NCI-H1694 treated with DMSO at 0.1 percent for 48 hours (cell line): ENCODE data around the gene CFAP97.
A peak's percentile ranks its signal among the peaks of the same experiment; 100 is the strongest.
"Not testable (repeated sequence)": the region's sequence is repeated elsewhere in the genome, so short reads cannot be mapped to it uniquely, and the experiment has no call there.

Experiments
- DNase-seq: peaks from one replicate; lab custom pipeline; 2025; lab: John Stamatoyannopoulos, UW

The CFAP97 gene

GRCh38 chr4:185141777-185142176 is 62.0 kb downstream of the CFAP97 start:
- no peak for DNase-seq

GRCh38 chr4:185139736-185140135 is 64.1 kb downstream of the CFAP97 start:
- DNase-seq: no peak

- DNase-seq: no peak
These were observed 65.6 kb downstream of the CFAP97 start for GRCh38 chr4:185138161-185138560.

- DNase-seq: no peak
These were observed 66.4 kb downstream of the CFAP97 start for GRCh38 chr4:185137233-185137925.

GRCh38 chr4:185134307-185134869 is 69.4 kb downstream of the CFAP97 start:
- peak; percentile 43 for DNase-seq

- DNase-seq: no peak
These were observed 75.3 kb downstream of the CFAP97 start for GRCh38 chr4:185128272-185129119.

- no peak for DNase-seq
These were observed 76.5 kb downstream of the CFAP97 start for GRCh38 chr4:185127021-185127925.

GRCh38 chr4:185124006-185124405 is 79.8 kb downstream of the CFAP97 start:
- DNase-seq: no peak

GRCh38 chr4:185122681-185123345 is 81.0 kb downstream of the CFAP97 start:
- no peak for DNase-seq

- no peak for DNase-seq
These were observed 83.2 kb downstream of the CFAP97 start for GRCh38 chr4:185120631-185120946.

- no peak for DNase-seq
These were observed 83.7 kb downstream of the CFAP97 start for GRCh38 chr4:185119927-185120630.

GRCh38 chr4:185119467-185119866 is 84.3 kb downstream of the CFAP97 start:
- not testable (repeated sequence) for DNase-seq

GRCh38 chr4:185118876-185119275 is 84.9 kb downstream of the CFAP97 start:
- no peak for DNase-seq

- DNase-seq: no peak
These were observed 86.4 kb downstream of the CFAP97 start for GRCh38 chr4:185117300-185117934.

- peak; percentile 86 for DNase-seq
These were observed 88.0 kb downstream of the CFAP97 start for GRCh38 chr4:185115827-185116232.

GRCh38 chr4:185113340-185113739 is 90.5 kb downstream of the CFAP97 start:
- no peak for DNase-seq

GRCh38 chr4:185112104-185112503 is 91.7 kb downstream of the CFAP97 start:
- DNase-seq: no peak

- DNase-seq: no peak
These were observed 93.4 kb downstream of the CFAP97 start for GRCh38 chr4:185110375-185110823.

GRCh38 chr4:185109736-185110135 is 94.1 kb downstream of the CFAP97 start:
- no peak for DNase-seq
